Body of pancreas (tissue), 4 donors: ENCODE results near the gene PCDH15.

Source experiments
- POLR2A ChIP-seq, 3 donors: fragments of 450-650 bp; IDR thresholded peaks; one replicate each; pipeline ENCODE4 v1.6.1; 2016; ENCODE audit warnings: antibody characterized with exemption in 3 of 3, mild to moderate bottlenecking in 2 of 3
- TF ChIP-seq, protein P1 (sequence below), 7 experiments: fragments of 450-650 bp in 4 of 7; fragments of 200-600 bp in 3 of 7; sonication (generic) in 3 of 7; IDR thresholded peaks; one replicate each; pipeline ENCODE4 v1.5.1; 2016 to 2019; ENCODE audit warnings: antibody characterized with exemption in 7 of 7

DNA sequence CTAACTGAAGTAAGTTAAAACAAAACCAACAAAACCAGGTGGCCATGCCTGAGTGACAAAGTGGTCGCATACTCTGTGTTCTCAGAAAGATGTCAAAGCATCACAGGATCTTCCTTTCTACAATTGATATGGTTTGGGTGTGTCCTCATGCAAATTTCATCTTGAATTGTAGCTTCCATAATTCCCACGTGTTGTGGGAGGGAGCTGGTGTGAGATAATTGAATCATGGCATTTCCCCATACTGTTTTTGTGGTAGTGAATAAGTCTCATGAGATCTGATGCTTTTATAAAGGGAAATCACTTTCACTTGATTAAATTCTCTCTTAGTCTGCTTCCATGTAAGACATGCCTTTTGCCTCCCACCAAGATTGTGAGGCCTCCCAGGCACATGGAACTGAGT lies 465.7 kb downstream of the PCDH15 start:
- TF ChIP-seq, protein P1, sequence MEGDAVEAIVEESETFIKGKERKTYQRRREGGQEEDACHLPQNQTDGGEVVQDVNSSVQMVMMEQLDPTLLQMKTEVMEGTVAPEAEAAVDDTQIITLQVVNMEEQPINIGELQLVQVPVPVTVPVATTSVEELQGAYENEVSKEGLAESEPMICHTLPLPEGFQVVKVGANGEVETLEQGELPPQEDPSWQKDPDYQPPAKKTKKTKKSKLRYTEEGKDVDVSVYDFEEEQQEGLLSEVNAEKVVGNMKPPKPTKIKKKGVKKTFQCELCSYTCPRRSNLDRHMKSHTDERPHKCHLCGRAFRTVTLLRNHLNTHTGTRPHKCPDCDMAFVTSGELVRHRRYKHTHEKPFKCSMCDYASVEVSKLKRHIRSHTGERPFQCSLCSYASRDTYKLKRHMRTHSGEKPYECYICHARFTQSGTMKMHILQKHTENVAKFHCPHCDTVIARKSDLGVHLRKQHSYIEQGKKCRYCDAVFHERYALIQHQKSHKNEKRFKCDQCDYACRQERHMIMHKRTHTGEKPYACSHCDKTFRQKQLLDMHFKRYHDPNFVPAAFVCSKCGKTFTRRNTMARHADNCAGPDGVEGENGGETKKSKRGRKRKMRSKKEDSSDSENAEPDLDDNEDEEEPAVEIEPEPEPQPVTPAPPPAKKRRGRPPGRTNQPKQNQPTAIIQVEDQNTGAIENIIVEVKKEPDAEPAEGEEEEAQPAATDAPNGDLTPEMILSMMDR (IDR thresholded peaks at IDR 0.05) = no peak
- TF ChIP-seq POLR2A (IDR thresholded peaks at IDR 0.05) = no peak
